TTC549 (cell line): ENCODE data around the gene MED16.

ENCODE experiments used
- FAIRE-seq: peaks from 2 replicates; lab custom pipeline; 2012; peaks lifted over from hg19 to GRCh38; lab: Jason Lieb, UNC

Gene MED16, protein sequence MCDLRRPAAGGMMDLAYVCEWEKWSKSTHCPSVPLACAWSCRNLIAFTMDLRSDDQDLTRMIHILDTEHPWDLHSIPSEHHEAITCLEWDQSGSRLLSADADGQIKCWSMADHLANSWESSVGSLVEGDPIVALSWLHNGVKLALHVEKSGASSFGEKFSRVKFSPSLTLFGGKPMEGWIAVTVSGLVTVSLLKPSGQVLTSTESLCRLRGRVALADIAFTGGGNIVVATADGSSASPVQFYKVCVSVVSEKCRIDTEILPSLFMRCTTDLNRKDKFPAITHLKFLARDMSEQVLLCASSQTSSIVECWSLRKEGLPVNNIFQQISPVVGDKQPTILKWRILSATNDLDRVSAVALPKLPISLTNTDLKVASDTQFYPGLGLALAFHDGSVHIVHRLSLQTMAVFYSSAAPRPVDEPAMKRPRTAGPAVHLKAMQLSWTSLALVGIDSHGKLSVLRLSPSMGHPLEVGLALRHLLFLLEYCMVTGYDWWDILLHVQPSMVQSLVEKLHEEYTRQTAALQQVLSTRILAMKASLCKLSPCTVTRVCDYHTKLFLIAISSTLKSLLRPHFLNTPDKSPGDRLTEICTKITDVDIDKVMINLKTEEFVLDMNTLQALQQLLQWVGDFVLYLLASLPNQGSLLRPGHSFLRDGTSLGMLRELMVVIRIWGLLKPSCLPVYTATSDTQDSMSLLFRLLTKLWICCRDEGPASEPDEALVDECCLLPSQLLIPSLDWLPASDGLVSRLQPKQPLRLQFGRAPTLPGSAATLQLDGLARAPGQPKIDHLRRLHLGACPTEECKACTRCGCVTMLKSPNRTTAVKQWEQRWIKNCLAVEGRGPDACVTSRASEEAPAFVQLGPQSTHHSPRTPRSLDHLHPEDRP

GRCh38 chr19:892894-893689 lies at the start of gene MED16, which contains the start of gene RNU6-9:
Gene MED16 (minus strand): TSS chr19:893187. CDS start chr19:891131, 2,056 bp downstream.
Gene RNU6-9 (plus strand): TSS chr19:893484.
- peak; percentile 7 for FAIRE-seq

- FAIRE-seq, result no peak
Measured at GRCh38 chr19:942133-942645, 49.2 kb upstream of the MED16 start.

- no peak for FAIRE-seq
Measured at GRCh38 chr19:941292-942132, 48.5 kb upstream of the MED16 start.

DNA sequence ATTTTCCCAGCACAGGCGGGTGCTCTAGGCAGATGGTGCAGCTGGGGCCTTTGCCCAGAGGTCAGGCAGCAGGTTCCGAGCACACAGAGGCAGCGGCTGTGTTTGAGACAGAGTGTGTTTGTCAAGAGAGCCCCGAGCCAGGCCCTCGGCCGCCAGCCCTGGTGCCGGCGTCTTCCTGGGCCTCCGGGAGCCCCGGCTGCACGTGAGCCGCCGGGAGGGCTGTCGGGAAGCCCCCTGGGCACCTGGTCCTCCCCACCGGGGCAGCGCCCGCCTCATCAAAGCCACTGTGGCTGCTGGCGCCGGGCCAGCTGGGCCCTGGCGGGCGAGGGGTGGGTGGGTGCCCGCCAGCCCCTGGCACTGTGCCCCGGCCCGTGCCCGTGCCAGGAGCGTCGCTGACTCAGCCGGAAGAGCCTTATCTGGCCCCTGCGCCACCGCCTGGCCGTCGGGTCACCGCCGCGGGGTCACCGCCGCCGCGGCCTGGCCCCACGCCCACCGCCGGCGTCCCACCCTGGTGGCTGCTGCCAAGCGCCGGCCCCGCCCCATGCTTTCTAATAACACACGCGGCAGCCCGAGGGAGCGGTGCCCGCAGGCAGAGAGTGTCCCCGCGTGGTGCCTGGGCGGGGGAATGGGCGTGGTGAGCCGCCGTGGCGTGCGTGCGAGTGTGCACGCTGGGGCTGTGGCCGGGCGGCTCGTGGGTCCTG lies 47.8 kb upstream of the MED16 start:
- no peak for FAIRE-seq

DNA sequence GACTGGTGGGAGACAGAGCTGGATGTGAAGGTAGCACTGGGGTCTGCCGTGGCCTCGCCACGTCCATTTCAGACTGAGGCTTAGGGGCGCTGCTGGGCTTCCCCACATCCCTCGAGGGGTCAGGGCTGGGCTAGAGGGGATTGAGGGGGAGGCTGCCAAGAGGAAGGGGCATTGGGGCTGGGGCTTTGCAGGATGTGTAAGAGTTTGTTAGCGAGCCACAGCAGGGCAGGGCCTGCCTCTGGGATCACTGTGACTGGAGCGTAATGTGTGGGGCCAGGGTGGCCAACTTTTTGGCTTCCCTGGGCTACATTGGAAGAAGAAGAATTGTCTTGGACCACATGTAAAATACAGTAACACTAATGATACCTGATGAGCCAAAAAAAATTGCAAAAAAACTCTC lies 46.9 kb upstream of the MED16 start:
- FAIRE-seq, result no peak

- FAIRE-seq, result no peak
Measured at GRCh38 chr19:939439-939838, 46.5 kb upstream of the MED16 start.

DNA sequence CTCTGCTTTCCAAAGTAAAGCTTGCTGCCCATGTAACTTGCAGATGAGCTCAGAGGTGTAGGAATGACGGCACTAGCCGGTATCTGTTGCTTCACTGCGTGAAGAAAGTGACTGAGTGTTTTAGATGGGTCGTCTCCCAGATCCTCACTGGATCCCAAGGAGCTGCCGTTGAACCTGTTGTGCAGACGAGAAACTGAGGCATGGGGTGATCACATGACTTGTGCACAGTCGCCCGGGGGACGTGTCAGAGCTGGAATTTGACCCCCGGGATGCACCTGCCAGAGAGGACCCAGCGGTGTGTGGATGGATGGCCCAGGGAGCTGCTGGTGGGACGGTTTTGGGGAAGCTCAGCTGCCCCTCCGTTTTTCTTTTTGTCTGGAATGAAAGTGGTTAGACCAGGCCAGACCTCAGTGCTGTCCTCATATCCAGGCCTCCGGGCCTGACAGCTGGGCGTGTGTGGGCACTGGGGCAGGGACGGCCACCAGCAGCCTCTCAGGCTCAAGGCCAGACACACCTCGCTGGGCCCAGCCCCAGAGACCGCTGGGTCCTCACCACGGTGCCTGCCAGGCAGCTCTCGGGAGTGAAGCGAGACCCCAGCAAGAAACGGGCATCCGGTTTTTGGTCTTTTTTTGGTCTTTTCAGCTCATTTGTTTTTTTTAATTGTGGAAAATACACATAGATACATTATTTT lies 45.4 kb upstream of the MED16 start:
- FAIRE-seq, result no peak

DNA sequence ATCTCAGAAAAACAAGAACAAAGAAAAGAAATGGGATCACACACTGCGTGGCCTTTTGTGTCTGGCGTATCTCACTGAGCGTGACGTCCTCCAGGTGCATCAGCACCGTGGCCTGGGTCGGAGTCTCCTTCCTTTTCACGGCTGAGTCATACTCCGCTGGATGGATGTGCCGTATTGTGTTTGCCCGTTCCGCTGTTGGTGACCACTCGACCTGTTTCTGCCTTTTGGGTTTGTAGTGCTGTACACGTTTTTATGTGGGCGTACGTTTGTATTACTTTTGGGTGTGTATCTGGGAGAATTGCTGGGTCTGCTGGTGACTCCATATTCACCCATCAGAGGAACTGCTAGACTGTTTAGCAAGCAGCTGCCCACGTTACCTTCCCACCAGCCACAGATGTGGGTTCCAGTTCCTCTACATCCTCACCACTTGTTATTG lies 44.3 kb upstream of the MED16 start:
- no peak for FAIRE-seq

- no peak for FAIRE-seq
Measured at GRCh38 chr19:936175-936546, 43.2 kb upstream of the MED16 start.

DNA sequence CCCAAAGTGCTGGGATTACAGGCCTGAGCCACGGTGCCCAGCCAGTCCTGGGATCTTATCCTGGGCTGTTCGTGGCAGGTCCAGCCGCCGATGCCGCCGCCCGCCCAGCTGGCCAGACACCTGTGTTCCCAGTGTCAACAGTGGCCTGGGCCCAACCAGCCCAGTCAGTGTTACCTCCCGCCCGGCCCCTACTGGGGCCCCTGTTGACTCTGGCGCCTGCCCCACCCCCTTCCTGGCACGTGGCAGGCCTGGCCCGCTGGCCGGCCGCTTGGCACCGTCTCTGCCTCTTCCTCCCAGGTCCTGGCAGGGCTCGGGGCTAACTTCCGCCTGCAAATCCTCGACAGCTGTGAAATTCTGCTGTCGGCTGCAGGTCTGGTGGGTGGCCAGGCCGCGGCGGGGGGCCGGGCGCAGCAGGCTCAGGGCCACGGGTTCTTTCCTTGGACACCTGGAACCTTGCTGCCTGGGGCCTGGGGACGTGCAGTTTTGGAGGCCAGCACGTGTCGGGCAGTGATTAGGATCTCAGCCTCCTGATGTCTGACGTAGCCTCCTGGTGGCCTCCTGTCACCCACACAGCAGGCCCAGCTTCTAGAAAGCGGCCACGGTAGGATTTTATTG lies 42.0 kb upstream of the MED16 start:
- no peak for FAIRE-seq

- no peak for FAIRE-seq
Measured at GRCh38 chr19:934197-934840, 41.3 kb upstream of the MED16 start.

- FAIRE-seq, result no peak
Measured at GRCh38 chr19:933553-933882, 40.5 kb upstream of the MED16 start.

DNA sequence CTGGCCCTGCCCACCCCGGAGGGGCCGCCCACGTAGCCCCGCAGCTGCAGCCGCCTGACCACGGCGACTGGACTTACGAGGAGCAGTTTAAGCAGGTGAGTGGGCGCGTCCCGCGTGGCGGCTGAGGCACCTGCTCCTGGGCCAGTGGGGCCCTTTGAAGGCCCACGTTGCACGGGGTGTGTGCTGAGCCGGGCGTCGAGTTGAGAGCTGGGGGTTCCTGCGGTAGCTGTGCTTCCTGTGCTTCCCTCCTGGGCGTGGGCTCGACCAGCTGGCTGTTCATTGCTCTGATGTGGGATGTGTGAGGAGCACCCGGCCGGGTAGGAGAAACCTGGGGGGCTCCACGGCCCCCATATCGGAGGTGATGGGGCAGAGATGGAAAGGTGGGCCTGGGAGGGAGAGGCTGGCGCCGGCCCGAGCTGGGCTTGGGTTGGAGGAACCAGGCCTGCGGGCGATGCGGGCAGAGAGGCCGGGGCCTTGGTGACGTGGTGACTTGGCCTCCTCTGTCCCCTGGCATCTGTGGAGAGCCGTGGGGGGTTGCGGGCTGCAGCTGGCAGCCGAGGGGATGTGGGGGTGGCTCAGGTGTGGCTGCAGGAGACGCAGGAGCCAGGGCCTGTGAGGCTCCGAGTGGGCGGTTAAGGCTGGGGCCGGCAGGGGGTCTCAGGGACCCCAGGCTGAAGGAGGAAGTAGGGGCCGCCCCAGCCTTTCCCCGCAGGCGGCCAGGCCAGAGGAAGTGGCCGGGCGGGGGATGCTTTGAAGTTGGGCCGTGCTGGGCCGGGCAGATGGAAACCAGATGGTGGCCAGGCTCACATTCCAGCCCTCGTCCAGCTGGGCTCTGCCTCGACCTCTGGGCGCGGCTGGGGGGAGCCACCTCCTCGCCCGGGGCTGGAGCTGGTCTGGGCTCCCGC lies 39.9 kb upstream of the MED16 start:
- no peak for FAIRE-seq

DNA sequence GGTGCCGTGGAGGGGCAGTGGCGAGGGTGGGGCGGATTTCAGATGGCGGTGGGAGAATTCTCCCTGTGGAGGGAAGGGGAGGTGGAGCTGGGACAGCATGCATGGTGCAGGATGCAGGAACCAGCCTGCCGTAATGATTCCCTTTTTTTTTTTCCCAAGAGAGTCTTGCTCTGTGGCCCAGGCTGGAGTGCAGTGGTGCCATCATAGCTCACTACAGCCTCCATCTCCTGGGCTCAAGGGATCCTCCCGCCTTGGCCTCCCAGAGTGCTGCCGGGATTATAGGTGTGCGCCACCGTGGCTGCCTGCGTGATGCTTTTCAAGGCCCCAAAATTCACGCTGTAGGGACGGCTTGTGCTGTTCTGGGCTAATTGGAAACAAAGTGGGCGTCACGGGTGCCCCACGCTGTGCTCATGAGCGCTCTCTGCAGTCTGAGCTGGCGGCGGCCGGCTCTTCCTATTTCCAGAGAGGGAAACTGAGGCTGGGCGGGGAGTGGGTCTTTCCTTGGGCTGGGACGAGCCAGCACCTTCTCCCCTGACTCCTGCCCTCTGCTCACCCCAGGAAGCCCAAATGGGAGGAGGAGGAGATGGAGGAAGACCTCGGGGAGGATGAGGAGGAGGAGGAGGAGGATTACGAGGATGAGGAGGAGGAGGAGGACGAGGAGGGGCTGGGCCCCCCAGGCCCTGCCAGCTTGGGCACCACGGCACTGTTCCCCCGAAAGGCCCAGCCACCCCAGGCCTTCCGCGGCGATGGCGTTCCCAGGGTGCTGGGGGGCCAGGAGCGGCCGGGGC lies 39.1 kb upstream of the MED16 start:
- FAIRE-seq, result no peak

- no peak for FAIRE-seq
Measured at GRCh38 chr19:929891-930258, 36.9 kb upstream of the MED16 start.

GRCh38 chr19:929203-929890 lies 36.4 kb upstream of the MED16 start:
- FAIRE-seq, result no peak
